KG1 (cell line): ENCODE data around the gene SIPA1.
"Not testable (repeated sequence)": the region's sequence is repeated elsewhere in the genome, so short reads cannot be mapped to it uniquely, and the experiment has no call there.

ENCODE experiments used
- DNase-seq: peaks from one replicate; lab custom pipeline; 2025; lab: John Stamatoyannopoulos, UW

Gene SIPA1

GRCh38 chr11:65661599-65662246, 23.8 kb downstream of the SIPA1 start:
- DNase-seq, result no peak

- DNase-seq, result no peak
Observed at GRCh38 chr11:65662247-65662798, 24.4 kb downstream of the SIPA1 start.

DNA sequence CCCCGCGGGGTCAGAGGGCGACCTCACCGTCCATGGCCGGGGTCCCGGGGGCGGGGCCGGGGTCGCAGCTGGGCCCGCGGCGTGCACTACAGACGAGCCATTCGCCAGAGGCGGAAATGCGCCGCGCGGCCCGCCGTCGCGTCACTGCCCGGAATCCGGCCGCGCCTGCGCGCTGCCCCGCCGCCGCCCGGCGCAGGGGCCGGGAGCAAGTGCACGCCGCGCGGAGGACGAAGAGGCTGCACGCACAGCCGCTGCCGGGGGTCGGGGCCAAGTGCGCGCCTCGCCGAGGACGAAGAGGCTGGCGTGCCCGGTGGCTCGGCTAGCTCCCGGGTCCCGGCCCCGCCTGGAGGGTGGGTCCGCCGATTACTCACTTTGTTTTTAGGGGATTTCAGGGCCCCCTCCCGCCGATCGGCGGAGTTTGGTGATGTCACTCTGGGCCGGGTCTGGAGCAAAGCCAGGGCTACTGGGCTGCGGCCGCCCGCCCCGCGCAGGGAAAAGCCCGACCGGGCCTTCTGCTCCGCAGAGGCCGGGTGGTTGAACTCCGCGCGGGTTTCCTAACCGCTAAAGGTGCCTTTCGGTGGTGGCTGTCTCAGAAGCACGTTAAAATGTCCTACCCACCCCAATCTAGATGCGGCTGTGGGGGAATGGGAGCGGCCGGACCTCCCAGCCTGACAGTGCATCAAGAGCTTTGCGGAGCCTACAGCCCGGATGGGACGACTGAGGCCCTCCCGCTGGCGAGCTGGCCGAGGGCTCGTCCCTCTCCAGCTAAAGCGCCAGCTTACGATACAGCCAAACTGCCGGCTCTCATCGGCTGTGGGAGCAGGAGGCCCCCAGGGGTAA, 25.1 kb downstream of the SIPA1 start, which contains the start of gene RELA:
TSS of gene RELA (minus strand) at position 118 of the 840 bp plus-strand sequence. CDS start at position 34, 84 bp downstream.
- DNase-seq, result peak; percentile 98

GRCh38 chr11:65663639-65664200, 25.8 kb downstream of the SIPA1 start:
- DNase-seq, result peak; percentile 27

- no peak for DNase-seq
Observed at GRCh38 chr11:65672180-65672860, 34.4 kb downstream of the SIPA1 start.

GRCh38 chr11:65672982-65673381, 35.1 kb downstream of the SIPA1 start:
- DNase-seq, result no peak

DNA sequence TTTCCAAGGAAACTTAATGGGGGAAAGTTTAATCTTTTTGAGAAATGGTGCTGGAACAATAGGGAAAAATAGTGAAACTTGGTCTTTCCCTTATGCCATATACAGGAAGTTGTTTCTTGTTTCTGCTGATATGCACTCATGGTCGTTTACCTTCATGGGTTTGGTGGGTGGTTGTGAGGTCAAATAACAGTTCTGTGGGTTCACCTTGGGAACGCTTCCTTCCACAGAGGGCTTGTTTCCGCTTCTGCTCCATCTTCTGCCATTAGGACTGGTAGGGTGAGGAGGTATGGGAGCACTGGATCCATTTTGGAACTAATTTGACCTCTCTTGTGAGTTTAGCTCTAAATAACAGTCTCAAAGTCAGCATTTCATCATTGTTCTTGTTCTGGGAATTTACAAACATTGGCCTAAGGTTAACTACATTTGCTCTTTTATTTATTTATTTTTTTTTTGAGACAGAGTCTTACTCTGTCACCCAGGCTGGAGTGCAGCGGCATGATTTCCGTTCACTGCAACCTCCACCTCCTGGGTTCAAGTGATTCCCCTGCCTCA, 42.4 kb downstream of the SIPA1 start:
- DNase-seq, result no peak

- not testable (repeated sequence) for DNase-seq
Observed at GRCh38 chr11:65683480-65683879, 45.6 kb downstream of the SIPA1 start.

DNA sequence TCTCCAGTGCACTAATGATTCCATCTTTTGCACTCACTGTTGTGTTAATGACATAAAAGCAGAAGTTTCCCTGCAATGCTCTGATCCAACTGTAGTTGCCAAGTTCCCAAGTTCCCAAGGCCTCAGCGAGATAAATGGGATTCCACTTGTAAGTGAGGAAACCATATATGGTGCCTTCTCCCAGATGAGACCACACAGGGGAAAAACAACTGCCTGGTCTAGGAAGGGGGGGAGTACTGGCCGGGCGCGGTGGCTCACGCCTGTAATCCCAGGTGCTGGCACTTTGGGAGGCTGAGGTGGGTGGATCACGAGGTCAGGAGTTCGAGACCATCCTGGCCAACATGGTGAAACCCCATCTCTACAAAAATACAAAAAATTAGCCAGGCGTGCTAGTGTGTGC, 48.1 kb downstream of the SIPA1 start:
- DNase-seq, result no peak

DNA sequence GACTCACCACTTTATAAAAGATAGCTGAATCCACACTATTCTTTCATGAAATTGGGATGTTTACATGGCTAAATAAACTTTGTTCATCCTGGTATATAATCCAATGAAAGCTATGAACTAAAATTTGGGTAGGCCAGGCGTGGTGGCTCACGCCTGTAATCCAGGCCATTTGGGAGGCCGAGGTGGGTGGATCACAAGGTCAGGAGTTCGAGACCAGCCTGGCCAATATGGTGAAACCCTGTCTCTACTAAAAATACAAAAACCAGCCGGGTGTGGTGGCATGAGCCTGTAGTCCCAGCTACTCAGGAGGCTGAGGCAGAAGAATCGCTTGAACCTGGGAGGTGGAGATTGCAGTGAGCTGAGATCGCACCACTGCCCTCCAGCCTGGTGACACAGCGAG, 53.9 kb downstream of the SIPA1 start:
- DNase-seq, result not testable (repeated sequence)

DNA sequence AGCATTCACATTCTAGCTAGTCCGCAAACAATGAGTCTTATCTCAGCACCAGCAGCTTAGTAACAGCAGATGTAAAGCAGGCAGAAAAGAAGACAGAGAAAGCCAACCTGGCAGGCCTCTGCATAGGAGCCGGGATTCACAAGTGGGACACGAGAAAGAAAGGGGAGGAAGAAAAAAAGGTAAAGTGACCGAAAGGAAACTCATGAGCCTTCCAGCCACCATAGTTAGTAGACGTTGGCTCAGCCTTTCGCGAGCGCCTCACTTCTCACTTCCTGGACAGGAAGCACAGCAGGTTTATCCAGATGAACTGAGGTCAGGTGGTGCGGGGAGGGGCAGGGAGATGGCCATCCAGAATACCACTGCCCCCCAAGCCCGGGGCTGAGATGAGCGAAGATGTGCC, 54.5 kb downstream of the SIPA1 start:
- no peak for DNase-seq

- DNase-seq, result no peak
Observed at GRCh38 chr11:65695459-65696241, 57.7 kb downstream of the SIPA1 start.

GRCh38 chr11:65696802-65697552, 59.1 kb downstream of the SIPA1 start:
- no peak for DNase-seq

DNA sequence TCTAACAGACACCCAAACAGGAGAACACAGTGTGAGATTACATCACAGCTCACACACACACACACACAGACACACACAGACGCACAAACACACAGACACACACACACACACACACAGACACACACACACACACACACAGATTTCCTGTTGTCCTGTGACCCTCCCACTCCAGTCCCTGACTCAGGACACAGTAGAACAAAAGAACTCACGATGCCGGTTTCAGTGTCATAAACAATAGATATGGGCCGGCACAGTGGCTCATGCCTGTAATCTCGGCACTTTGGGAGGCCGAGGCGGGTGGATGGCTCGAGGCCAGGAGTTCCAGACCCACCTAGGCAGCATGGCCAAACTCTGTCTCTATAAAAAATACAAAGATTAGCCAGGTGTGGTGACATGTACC, 60.3 kb downstream of the SIPA1 start:
- no peak for DNase-seq

DNA sequence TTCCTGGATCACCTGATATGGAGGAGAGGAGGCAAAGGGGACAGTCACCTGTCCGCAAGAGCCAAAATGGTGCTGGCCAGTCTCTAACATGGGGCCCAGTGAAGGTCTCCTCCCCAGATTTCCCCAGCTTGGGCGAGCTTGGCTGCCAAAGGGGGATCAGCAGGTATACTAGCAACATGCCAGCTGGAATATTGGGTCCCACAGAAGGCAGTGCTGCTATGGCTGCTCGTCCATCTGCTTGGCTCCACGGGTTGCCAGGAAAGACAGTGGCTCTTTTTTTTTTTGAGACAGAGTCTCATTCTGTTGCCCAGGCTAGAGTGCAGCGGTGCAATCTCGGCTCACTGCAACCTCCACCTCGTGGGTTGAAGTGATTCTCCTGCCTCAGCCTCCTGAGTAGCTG, 61.4 kb downstream of the SIPA1 start:
- no peak for DNase-seq

GRCh38 chr11:65700399-65700798, 62.5 kb downstream of the SIPA1 start:
- no peak for DNase-seq
